OCI-M1 (cell line): Measurements from ENCODE around the gene SLF1.

ENCODE experiments used
- DNase-seq: peaks from one replicate; lab custom pipeline; 2025; lab: John Stamatoyannopoulos, UW

Gene SLF1

DNA sequence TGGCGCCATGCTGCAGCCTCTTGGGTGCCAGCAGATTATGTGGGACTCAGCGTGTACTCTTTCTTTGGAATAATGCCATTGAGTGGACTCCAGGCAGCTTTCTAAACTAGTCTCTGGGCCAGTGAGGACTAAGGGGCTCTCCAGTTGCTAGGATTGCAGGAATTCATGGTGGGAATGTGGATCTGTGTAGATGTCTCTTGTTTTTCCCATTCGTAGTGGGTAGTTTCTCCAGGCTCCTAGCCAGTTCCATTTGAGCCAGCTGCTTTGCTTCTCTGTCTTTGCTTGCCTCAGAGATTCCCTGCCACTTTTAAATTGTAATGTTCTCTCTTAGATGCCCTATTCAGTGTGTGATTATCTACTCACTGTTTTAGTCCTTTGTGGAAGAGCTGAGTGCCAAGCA, 42.6 kb downstream of the SLF1 start:
- DNase-seq, result no peak

DNA sequence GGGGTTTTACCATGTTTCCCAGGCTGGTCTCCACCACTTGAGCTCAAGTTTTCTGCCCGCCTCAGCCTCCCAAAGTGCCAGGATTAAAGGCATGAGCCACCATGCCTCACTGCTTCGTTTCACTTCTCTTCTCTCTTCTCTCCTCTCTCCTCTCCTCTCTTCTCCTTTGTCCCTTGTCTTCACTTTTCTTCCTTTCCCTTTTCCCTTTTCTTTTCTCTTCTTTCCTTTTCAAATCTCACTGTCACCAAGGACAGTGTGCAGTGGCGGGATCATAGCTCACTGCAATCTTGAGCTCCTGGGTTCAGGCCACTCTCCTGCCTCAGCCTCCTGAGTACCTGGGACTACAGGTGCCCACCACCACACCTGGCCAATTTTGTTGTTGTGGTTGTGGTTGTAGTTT, 49.5 kb downstream of the SLF1 start:
- DNase-seq, result no peak

DNA sequence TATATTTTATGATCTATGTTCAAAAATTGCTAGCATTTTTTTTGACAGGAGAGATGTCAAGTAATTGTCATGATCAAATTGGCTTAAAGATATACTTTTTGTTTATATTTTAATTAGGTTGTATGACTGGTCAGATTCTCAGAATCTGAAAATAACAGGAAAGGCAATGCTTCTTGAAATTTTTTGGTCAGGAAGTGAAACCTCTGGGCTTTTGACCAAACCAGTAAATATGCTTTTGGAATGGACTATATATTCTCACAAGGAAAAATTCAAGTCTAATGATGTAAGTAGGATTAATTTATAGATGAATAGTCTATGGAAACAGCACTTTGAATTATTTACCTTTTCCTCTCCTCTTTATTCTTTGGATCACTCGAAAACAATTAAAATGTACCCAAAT, 52.3 kb downstream of the SLF1 start:
- no peak for DNase-seq

- DNase-seq, result no peak
Measured at GRCh38 chr5:94672746-94673145, 54.3 kb downstream of the SLF1 start.

DNA sequence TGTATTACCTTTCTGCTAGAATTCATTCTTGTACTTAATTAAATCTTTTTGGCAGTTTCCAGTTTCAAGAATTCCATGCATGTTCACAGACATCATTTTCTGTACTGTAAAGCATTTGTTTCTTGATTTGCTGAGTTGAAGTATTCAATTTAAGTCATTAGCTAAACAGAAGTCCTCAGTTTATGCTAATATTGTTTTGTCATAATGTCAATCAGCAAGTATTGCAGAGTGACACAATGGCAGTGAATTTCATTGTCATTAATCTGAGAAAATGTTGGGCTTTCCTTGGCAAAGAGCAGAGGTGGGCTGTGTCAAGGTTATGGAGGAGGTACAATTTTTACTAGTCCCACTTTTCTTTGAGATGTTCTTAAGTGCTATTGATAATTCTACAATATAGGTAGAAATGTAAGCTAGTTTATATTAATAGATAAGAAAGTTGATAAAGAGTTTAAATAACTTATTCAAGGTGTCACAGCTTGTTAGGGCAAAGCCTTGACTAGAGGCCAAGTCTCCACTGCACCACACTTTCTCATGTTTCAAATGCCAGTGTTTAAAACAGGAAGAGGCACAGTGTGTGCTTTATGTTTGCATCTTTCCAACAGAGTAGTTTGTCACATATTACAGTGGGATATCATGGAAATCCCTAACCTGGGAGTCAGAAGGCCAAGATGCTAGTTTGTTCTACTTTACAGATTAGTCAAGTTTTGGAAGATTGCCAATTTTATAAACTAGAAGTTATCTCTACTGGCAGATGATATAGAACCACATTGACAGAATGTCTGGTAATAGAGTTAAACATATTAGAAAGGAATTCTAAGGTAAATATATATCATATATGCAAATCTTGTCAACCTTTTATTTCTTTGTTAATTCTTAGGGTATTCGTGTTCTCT, 56.3 kb downstream of the SLF1 start:
- peak; percentile 33 for DNase-seq

GRCh38 chr5:94675965-94676618, 57.6 kb downstream of the SLF1 start:
- no peak for DNase-seq

GRCh38 chr5:94682814-94683520, 64.5 kb downstream of the SLF1 start:
- no peak for DNase-seq

DNA sequence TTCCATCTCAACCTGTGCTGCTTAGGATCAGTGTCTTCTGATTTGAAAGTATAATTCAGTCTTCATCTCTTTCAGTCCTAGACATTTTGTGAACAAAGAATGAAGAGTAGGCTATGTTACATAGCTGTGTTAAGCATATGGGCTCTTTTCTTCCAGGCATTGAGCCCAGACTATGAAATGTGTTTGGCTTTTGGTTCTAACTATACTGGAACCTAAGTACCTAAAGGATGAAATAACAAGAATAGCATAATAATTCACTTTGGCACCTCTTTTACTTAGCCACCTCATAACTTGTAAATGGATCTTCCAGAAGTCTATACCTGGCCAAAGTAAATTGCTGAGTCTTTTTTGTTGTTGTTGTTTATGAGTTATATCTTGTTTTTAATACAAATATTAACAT, 71.4 kb downstream of the SLF1 start:
- no peak for DNase-seq

GRCh38 chr5:94690778-94691177, 72.3 kb downstream of the SLF1 start:
- no peak for DNase-seq

- no peak for DNase-seq
Measured at GRCh38 chr5:94691291-94691690, 72.8 kb downstream of the SLF1 start.

DNA sequence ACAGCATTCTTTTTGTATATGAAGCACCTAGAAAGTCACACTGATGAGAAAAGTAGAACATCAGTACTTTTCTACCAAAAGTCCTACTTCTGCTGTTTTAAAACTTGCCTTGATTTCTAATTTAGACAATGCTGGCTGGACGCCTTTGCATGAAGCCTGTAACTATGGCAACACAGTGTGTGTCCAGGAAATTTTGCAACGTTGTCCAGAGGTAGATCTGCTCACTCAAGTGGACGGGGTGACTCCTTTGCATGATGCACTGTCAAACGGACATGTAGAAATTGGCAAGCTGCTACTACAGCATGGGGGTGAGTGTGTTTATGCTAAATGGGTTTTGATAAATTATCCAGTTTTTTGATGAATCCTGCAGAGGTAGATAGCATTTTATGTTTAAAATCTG, 73.5 kb downstream of the SLF1 start:
- no peak for DNase-seq

- DNase-seq, result no peak
Measured at GRCh38 chr5:94692581-94692980, 74.1 kb downstream of the SLF1 start.

DNA sequence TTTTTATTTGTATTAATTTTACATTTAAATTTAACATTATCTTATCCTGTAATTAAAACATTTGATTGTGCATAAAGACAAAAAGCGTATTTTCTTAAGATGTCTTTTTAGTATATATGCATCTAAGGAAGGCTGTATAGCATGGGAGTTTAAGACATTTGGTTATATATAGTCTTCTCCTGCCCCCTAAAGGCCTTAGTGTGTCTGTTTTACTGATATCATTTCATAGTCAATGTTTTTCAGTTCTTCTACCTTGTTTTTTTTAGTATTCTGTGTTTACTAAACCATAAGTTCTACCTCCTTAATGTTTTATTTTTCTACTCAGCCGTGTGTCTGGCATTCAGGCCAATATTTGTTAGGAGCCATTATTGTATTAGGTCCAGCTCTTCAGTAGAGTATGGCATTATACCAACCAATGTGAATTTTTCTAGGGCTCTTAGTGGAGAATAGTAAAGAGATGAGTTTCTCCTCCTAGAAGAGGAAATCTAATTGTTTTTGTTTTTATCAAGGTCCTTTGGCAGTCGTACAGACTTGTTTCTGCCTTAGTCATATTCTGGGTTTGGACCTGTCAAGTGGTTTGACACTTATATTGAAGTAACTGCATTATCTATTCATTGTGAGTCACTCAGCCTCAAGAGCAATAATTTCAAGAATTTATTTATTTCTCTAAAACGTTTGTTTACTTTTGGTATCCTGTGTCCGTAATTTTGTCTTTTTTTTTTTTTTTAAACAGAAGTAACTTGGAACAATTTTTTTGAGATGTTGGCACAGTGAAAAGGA, 74.8 kb downstream of the SLF1 start:
- peak; percentile 68 for DNase-seq

DNA sequence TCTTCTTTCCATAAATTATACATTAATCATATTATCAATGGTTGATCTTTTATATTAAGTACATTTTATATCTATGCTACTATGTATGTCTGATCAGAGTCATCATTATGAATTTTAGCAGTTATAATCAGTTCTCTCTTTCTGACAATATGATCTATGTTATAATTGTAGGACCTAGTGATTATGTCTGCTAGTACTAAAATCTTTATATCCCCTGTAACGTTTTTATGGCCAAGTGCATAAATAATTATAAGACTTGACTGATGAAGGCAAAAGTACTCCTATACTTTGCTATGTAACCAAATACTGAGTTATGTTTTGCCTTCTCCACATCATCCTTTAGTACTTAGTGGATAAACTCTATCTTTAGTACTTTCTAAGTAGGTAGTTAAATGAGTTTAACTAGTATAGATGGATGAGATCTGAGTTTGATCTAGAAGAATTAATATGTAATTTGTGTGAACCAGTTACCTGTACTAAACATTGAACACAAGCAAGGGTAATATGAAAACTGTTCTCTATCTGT, 75.4 kb downstream of the SLF1 start:
- no peak for DNase-seq

DNA sequence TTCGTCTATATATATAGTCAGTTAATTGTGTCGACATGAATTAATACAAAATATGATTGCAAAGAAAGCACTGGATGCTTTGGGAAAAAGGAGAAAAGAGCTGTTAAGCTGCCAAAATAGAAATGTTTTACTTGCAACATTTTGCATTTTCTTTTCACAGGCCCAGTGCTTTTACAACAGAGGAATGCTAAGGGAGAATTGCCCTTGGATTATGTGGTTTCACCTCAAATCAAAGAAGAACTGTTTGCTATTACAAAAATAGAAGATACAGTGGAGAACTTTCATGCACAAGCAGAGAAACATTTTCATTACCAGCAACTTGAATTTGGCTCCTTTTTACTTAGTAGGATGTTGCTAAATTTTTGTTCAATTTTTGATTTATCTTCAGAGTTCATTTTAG, 76.2 kb downstream of the SLF1 start:
- DNase-seq, result no peak

DNA sequence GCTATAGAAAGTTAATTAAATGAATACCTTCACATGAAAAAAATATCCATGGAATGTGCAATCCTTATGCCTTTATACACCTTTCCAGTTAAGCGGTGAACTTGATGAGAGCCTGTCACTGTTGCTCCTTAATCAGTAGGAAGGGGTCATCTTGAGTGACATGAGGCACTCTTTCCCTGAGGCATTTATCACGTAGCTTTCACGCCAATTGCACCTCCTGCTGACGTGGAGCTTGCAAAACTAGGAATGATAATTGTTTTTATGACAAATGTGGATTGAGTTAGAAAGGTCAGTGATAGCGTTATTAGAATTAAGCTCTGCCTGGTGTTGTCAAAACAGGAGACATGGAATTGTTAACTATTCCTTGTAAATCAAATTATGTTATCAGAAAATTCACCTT, 79.7 kb downstream of the SLF1 start:
- DNase-seq, result no peak

- DNase-seq, result no peak
Measured at GRCh38 chr5:94699562-94699961, 81.1 kb downstream of the SLF1 start.

DNA sequence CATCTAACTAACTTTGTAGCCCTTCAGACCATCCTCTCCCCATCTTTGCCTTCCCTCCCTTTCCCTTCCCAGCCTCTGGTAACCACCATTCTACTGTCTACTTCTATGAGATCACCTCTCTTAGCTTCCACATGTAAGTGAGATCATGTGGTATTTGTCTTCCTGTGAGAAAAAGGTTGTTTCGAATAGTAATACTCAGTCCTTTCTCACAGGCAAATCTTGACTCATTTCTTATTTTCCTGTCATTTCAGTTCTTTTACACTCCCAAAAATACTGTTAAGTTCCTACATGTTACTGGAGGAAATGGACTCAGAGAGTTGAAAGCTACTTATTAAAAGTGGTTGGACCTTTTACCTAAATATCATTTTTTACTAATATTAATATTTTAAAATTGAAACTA, 82.1 kb downstream of the SLF1 start:
- DNase-seq, result no peak

- no peak for DNase-seq
Measured at GRCh38 chr5:94702729-94703128, 84.3 kb downstream of the SLF1 start.

DNA sequence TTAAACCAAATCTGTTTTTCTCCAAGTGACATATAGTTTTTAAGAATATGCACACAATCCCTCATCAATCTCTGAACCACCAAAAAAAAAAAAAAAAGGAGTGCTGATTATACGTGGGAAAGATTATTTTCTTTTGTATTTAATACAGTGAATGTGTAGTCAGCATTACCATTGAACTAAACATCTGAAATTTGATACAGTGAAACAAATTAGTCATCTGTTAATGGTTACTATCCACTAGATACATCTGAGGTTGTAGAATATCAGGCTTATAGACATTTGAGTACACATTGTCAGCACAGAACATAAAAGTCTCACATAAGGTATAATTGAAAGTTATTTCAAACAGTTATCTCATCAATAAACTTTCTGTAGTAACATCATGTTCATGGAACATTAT, 87.0 kb downstream of the SLF1 start:
- no peak for DNase-seq

DNA sequence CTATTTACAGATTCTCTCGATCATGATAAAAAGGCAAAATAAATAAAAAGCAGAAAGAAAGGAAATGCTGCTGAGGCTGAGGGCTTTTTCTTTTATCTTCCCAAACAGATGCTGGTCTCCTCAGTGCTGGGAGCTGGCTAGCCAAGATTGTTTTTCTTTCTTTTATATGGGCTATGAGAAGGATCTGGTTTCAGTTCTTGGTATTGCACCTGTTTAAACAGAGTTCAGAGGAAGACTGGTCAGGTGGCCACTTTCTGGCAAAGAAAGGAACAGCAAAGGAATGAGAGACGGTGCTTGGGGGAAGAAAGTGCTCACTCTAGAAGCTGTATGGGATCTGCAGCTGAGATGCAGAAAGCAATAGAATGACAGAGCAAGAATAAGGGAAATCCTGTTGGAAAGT, 88.9 kb downstream of the SLF1 start:
- DNase-seq, result peak; percentile 8

DNA sequence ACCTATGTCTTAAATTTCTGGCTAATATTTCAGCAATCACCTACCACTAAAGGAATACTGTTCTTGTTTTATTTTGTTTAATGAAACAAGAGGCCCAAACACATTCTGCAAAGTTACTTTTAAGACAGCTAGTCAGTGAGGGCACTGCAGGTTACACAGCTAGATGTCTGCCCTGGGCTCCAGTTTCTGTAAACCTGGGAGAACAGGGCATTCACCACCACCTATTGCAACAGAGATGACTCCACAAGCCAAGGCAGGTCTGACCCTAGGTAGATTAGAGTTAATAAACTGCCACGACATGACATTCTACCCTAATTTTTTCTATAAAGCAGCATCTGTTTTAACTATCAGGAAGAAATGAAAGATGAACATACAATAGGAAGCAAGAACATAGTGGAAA, 90.8 kb downstream of the SLF1 start:
- DNase-seq, result no peak
